ENCODE measurements around the gene ICE1.

ICE1 gene

DNA sequence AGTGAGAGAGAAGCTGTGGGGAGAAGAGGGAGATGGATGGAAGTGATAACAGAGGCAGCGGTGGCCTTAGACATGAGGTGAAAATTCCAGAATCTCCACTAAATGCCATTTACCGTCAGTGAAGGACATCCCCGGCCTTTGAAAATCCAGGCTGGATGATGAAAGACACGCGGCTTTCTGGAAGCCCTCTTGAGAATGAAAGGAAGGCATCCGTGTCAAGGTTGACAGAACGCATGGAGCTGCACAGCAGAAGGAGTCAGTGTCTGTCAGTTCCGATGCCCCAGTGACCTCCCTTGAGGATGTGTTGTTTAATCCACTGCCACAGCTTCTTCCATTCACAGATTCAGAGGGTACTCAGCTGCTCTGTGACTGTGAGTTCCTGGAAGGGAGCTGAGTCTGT, 114.9 kb downstream of the ICE1 start:
- Histone ChIP-seq H3K9me3 (ENCODE audit: insufficient read depth, low read length) (no peaks in the 10 kb centered on the region), H3K4me3 (ENCODE audit: insufficient read length, low read depth) (no peak overlapping the region), H3K27me3 (ENCODE audit: insufficient read depth, insufficient read length) (no peaks in the 10 kb centered on the region), H3K4me1 (ENCODE audit: insufficient read depth, insufficient read length) (peaks cover 6% of the 10 kb centered on the region), H3K9ac (ENCODE audit: insufficient read length, low read depth) (no peak overlapping the region), H3K36me3 (ENCODE audit: insufficient read depth, insufficient read length, low read length) (no peaks in the 10 kb centered on the region)
- no peak for DNase-seq (ENCODE audit: low read depth, low spot score)
- TF ChIP-seq SUZ12 (IDR thresholded peaks at IDR 0.05; ENCODE audit: extremely low read depth, insufficient read depth, insufficient read length), result no peak
- no peak for TF ChIP-seq ZNF274 (IDR thresholded peaks at IDR 0.05; ENCODE audit: low read depth, low read length)
- TF ChIP-seq YY1 (IDR thresholded peaks at IDR 0.05; ENCODE audit: insufficient read depth, insufficient read length), result no peak

- no peak for DNase-seq (ENCODE audit: low read depth, low spot score)
- no peak overlapping the region for H3K9ac ChIP-seq (ENCODE audit: insufficient read length, low read depth)
- no peak overlapping the region for H3K4me3 ChIP-seq (ENCODE audit: insufficient read length, low read depth)
- H3K4me1 ChIP-seq (ENCODE audit: insufficient read depth, insufficient read length), result peaks cover 6% of the 10 kb centered on the region
- H3K9me3 ChIP-seq (ENCODE audit: insufficient read depth, low read length), result no peaks in the 10 kb centered on the region
- no peaks in the 10 kb centered on the region for H3K27me3 ChIP-seq (ENCODE audit: insufficient read depth, insufficient read length)
- TF ChIP-seq SUZ12 (IDR thresholded peaks at IDR 0.05; ENCODE audit: extremely low read depth, insufficient read depth, insufficient read length) (no peak), YY1 (IDR thresholded peaks at IDR 0.05; ENCODE audit: insufficient read depth, insufficient read length) (no peak), ZNF274 (IDR thresholded peaks at IDR 0.05; ENCODE audit: low read depth, low read length) (no peak)
- H3K36me3 ChIP-seq (ENCODE audit: insufficient read depth, insufficient read length, low read length), result no peaks in the 10 kb centered on the region
Measured at GRCh38 chr5:5539590-5539989, 117.1 kb downstream of the ICE1 start.
